Measurements from ENCODE around the gene INPP4A. TPM values are rescaled to one million over a fixed set of nuclear protein-coding genes. Genes with fewer than 3 reads are reported as not detected.
A peak's percentile ranks its signal among the peaks of the same experiment; 100 is the strongest.

The INPP4A gene
- total RNA-seq, 1 donor from 2014 or later: 45.0 TPM

- DNase-seq: peak; percentile 81
- no peaks in the 10 kb centered on the region for H3K27me3 Mint-ChIP-seq
- peaks cover 6% of the 10 kb centered on the region for H3K36me3 Mint-ChIP-seq (ENCODE audit: low read depth)
- H3K9me3 Mint-ChIP-seq: no peaks in the 10 kb centered on the region
- peaks cover 47% of the 10 kb centered on the region for H3K4me1 Mint-ChIP-seq
- H3K27ac Mint-ChIP-seq: peak overlapping the region; percentile 91
- peak overlapping the region; percentile 89 for H3K4me3 Mint-ChIP-seq
- intact Hi-C loops (cut with micrococcal nuclease): loop anchor here (1.0 to 10.0 kb wide), 6 partner anchors 9 to 781 kb away; partner anchors contain the start of genes ACTR1B, C2orf92, LIPT1 and TSGA10
Measured at GRCh38 chr2:98445683-98446581, 1.3 kb downstream of the INPP4A start.

- Mint-ChIP-seq H3K27me3 (no peaks in the 10 kb centered on the region), H3K4me1 (peaks cover 56% of the 10 kb centered on the region), H3K4me3 (peak overlapping the region; percentile 89), H3K27ac (peak overlapping the region; percentile 91), H3K36me3 (ENCODE audit: low read depth) (peaks cover 6% of the 10 kb centered on the region), H3K9me3 (no peaks in the 10 kb centered on the region)
- intact Hi-C loops (cut with micrococcal nuclease): loop anchor here (1.0 to 10.0 kb wide), 4 partner anchors 8 to 782 kb away; partner anchors contain the start of genes ACTR1B, C2orf92, LIPT1 and TSGA10
- peak; percentile 66 for DNase-seq
Measured at GRCh38 chr2:98446850-98447249, 2.2 kb downstream of the INPP4A start.

- peak overlapping the region; percentile 80 for H3K27ac Mint-ChIP-seq
- peaks cover 8% of the 10 kb centered on the region for H3K36me3 Mint-ChIP-seq (ENCODE audit: low read depth)
- H3K4me3 Mint-ChIP-seq: peak overlapping the region; percentile 79
- intact Hi-C loops (cut with micrococcal nuclease): loop anchor here (10.0 kb wide), 2 partner anchors 706 to 784 kb away; partner anchors contain the start of genes ACTR1B, C2orf92, LIPT1 and TSGA10
- no peaks in the 10 kb centered on the region for H3K9me3 Mint-ChIP-seq
- H3K4me1 Mint-ChIP-seq: peaks cover 73% of the 10 kb centered on the region
- no peaks in the 10 kb centered on the region for H3K27me3 Mint-ChIP-seq
- peak; percentile 79 for DNase-seq
Measured at GRCh38 chr2:98448441-98449145, 3.9 kb downstream of the INPP4A start.

- H3K4me3 Mint-ChIP-seq: no peak overlapping the region
- H3K27ac Mint-ChIP-seq: peak overlapping the region; percentile 37
- peaks cover 87% of the 10 kb centered on the region for H3K4me1 Mint-ChIP-seq
- peak; percentile 57 for DNase-seq
- intact Hi-C loops (cut with micrococcal nuclease): no loop called here
- no peaks in the 10 kb centered on the region for H3K9me3 Mint-ChIP-seq
- H3K36me3 Mint-ChIP-seq (ENCODE audit: low read depth): peaks cover 16% of the 10 kb centered on the region
- no peaks in the 10 kb centered on the region for H3K27me3 Mint-ChIP-seq
Measured at GRCh38 chr2:98452396-98453027, 7.9 kb downstream of the INPP4A start.

- H3K9me3 Mint-ChIP-seq: no peaks in the 10 kb centered on the region
- intact Hi-C loops (cut with micrococcal nuclease): no loop called here
- H3K36me3 Mint-ChIP-seq (ENCODE audit: low read depth): peaks cover 16% of the 10 kb centered on the region
- peak; percentile 45 for DNase-seq
- no peaks in the 10 kb centered on the region for H3K27me3 Mint-ChIP-seq
- peak overlapping the region; percentile 59 for H3K4me3 Mint-ChIP-seq
- H3K27ac Mint-ChIP-seq: peak overlapping the region; percentile 95
- H3K4me1 Mint-ChIP-seq: peaks cover 85% of the 10 kb centered on the region
Measured at GRCh38 chr2:98453083-98453482, 8.4 kb downstream of the INPP4A start.

GRCh38 chr2:98453531-98453930 is 8.9 kb downstream of the INPP4A start:
- intact Hi-C loops (cut with micrococcal nuclease): no loop called here
- Mint-ChIP-seq H3K36me3 (ENCODE audit: low read depth) (peaks cover 19% of the 10 kb centered on the region), H3K4me3 (peak overlapping the region; percentile 59), H3K4me1 (peaks cover 87% of the 10 kb centered on the region), H3K27me3 (no peaks in the 10 kb centered on the region), H3K27ac (peak overlapping the region; percentile 95), H3K9me3 (no peaks in the 10 kb centered on the region)
- DNase-seq: peak; percentile 57

GRCh38 chr2:98454073-98454472 is 9.4 kb downstream of the INPP4A start:
- H3K36me3 Mint-ChIP-seq (ENCODE audit: low read depth): peaks cover 20% of the 10 kb centered on the region
- H3K4me1 Mint-ChIP-seq: peaks cover 87% of the 10 kb centered on the region
- intact Hi-C loops (cut with micrococcal nuclease): loop anchor here (1.0 kb wide), 1 partner anchor 10 kb away; no protein-coding TSS in a partner anchor
- no peaks in the 10 kb centered on the region for H3K27me3 Mint-ChIP-seq
- no peaks in the 10 kb centered on the region for H3K9me3 Mint-ChIP-seq
- H3K4me3 Mint-ChIP-seq: peak overlapping the region; percentile 76
- H3K27ac Mint-ChIP-seq: peak overlapping the region; percentile 95
- DNase-seq: no peak

GRCh38 chr2:98454500-98455235 is 10.0 kb downstream of the INPP4A start:
- H3K9me3 Mint-ChIP-seq: no peaks in the 10 kb centered on the region
- peak; percentile 82 for DNase-seq
- H3K27me3 Mint-ChIP-seq: no peaks in the 10 kb centered on the region
- peak overlapping the region; percentile 95 for H3K27ac Mint-ChIP-seq
- peak overlapping the region; percentile 76 for H3K4me3 Mint-ChIP-seq
- peaks cover 22% of the 10 kb centered on the region for H3K36me3 Mint-ChIP-seq (ENCODE audit: low read depth)
- peaks cover 89% of the 10 kb centered on the region for H3K4me1 Mint-ChIP-seq
- intact Hi-C loops (cut with micrococcal nuclease): loop anchor here (1.0 kb wide), 4 partner anchors 8 to 15 kb away; no protein-coding TSS in a partner anchor

GRCh38 chr2:98455494-98455976 is 10.9 kb downstream of the INPP4A start:
- H3K27ac Mint-ChIP-seq: peak overlapping the region; percentile 95
- H3K27me3 Mint-ChIP-seq: no peaks in the 10 kb centered on the region
- H3K4me3 Mint-ChIP-seq: peak overlapping the region; percentile 76
- peak; percentile 88 for DNase-seq
- intact Hi-C loops (cut with micrococcal nuclease): loop anchor here (1.0 kb wide), 3 partner anchors 9 to 16 kb away; no protein-coding TSS in a partner anchor
- H3K4me1 Mint-ChIP-seq: peaks cover 88% of the 10 kb centered on the region
- no peaks in the 10 kb centered on the region for H3K9me3 Mint-ChIP-seq
- H3K36me3 Mint-ChIP-seq (ENCODE audit: low read depth): peaks cover 23% of the 10 kb centered on the region

GRCh38 chr2:98457045-98457696 is 12.5 kb downstream of the INPP4A start:
- H3K4me1 Mint-ChIP-seq: peaks cover 88% of the 10 kb centered on the region
- H3K9me3 Mint-ChIP-seq: no peaks in the 10 kb centered on the region
- peak overlapping the region; percentile 10 for H3K4me3 Mint-ChIP-seq
- H3K27me3 Mint-ChIP-seq: no peaks in the 10 kb centered on the region
- DNase-seq: no peak
- intact Hi-C loops (cut with micrococcal nuclease): no loop called here
- peak overlapping the region; percentile 77 for H3K27ac Mint-ChIP-seq
- peaks cover 25% of the 10 kb centered on the region for H3K36me3 Mint-ChIP-seq (ENCODE audit: low read depth)

GRCh38 chr2:98458207-98458606 is 13.5 kb downstream of the INPP4A start:
- DNase-seq: peak; percentile 84
- Mint-ChIP-seq H3K27ac (peak overlapping the region; percentile 94), H3K4me3 (peak overlapping the region; percentile 26), H3K36me3 (ENCODE audit: low read depth) (peaks cover 27% of the 10 kb centered on the region), H3K9me3 (no peaks in the 10 kb centered on the region), H3K4me1 (peaks cover 82% of the 10 kb centered on the region), H3K27me3 (no peaks in the 10 kb centered on the region)
- intact Hi-C loops (cut with micrococcal nuclease): no loop called here

- Mint-ChIP-seq H3K4me3 (peak overlapping the region; percentile 66), H3K27me3 (no peaks in the 10 kb centered on the region), H3K9me3 (no peaks in the 10 kb centered on the region), H3K36me3 (ENCODE audit: low read depth) (peaks cover 26% of the 10 kb centered on the region), H3K4me1 (peaks cover 82% of the 10 kb centered on the region), H3K27ac (peak overlapping the region; percentile 94)
- intact Hi-C loops (cut with micrococcal nuclease): no loop called here
- no peak for DNase-seq
Measured at GRCh38 chr2:98458667-98459380, 14.2 kb downstream of the INPP4A start.

All from activated CD4-positive, alpha-beta T cell treated with anti-CD3 and anti-CD28 coated beads, Interleukin-2, amount 10 ng/mL, durations not matched to agents 24 days and 14 days (primary cell).